GM06990 (cell line): Measurements from ENCODE around the gene IL17RD.
A peak's percentile ranks its signal among the peaks of the same experiment; 100 is the strongest.

Experiments used
- DNase-seq: peaks from one replicate; pipeline ENCODE4 v3.0.0-alpha.2; 2011; ENCODE audit not compliant: insufficient read length; ENCODE audit errors: extremely low read depth
- H3K27me3 ChIP-seq: replicated peaks from 2 replicates; pipeline ENCODE4 v1.6.0; 2011; ENCODE audit warnings: low read length; ENCODE audit not compliant: control insufficient read depth, insufficient read depth
- H3K36me3 ChIP-seq: 2 replicates; pipeline ENCODE4 v1.5.1; 2011; ENCODE audit warnings: low read length; ENCODE audit not compliant: control insufficient read depth, insufficient read depth
- H3K4me3 ChIP-seq: replicated peaks from 2 replicates; pipeline ENCODE4 v1.5.1; 2011; ENCODE audit warnings: low read depth, mild to moderate bottlenecking, control low read depth, low read length
- TF ChIP-seq, protein P1 (sequence below): IDR thresholded peaks from 2 replicates; pipeline ENCODE4 v1.5.1; 2011; ENCODE audit warnings: low read length, control low read depth, mild to moderate bottlenecking, inconsistent platforms; ENCODE audit not compliant: insufficient read depth, poor library complexity, severe bottlenecking

Gene IL17RD

DNA sequence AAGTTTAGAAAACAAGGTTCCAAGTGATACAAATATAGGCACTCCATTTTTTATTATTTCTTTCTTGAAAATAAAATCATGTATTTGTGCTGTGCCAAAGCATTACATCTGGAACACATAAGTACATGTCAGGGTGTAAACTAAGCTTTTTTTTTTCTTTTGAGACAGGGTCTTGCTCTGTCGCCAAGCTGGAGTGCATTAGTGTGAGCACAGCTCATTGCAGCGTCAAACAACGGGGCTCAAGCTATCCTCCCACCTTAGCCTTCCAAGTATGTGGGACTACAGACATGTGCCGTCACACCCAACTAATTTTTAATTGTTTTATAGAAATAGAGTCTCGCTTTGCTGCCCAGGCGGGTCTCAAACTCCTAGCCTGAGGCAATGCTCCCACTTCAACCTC, 95.7 kb downstream of the IL17RD start:
- no peaks in the 10 kb centered on the region for H3K27me3 ChIP-seq
- H3K36me3 ChIP-seq = no peaks in the 10 kb centered on the region
- no peak for DNase-seq
- no peak overlapping the region for H3K4me3 ChIP-seq
- TF ChIP-seq, protein P1, sequence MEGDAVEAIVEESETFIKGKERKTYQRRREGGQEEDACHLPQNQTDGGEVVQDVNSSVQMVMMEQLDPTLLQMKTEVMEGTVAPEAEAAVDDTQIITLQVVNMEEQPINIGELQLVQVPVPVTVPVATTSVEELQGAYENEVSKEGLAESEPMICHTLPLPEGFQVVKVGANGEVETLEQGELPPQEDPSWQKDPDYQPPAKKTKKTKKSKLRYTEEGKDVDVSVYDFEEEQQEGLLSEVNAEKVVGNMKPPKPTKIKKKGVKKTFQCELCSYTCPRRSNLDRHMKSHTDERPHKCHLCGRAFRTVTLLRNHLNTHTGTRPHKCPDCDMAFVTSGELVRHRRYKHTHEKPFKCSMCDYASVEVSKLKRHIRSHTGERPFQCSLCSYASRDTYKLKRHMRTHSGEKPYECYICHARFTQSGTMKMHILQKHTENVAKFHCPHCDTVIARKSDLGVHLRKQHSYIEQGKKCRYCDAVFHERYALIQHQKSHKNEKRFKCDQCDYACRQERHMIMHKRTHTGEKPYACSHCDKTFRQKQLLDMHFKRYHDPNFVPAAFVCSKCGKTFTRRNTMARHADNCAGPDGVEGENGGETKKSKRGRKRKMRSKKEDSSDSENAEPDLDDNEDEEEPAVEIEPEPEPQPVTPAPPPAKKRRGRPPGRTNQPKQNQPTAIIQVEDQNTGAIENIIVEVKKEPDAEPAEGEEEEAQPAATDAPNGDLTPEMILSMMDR = no peak

DNA sequence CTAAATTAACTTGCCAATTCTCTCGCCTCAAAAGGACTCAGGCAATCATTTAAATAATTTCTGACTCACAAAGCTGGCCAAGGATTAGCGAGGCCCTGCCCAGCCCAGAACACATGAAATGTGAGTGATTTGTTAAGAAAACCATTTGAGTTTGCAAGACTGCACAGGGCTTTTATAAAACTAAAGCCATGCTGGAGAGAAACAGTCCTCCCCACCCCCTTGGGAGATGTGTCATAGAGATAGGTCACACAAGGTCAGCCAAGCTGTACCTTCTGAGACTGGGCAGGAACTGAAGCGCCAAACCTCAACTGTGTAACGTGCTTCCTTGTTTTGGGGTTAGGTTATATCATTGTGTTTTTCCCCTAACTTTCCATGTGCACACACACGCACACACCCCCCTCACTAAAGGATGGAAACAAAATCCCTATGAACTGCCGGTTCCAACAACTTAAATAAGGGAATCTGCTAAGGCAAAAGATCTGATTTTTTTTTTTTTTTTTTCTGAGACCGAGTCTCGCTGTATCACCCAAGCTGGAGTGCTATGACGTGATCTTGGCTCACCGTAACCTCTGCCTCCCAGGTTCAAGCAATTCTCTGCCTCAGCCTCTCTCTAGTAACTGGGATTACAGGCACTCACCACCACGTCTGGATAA, 96.6 kb downstream of the IL17RD start:
- Histone ChIP-seq H3K36me3 (no peaks in the 10 kb centered on the region), H3K4me3 (no peak overlapping the region), H3K27me3 (no peaks in the 10 kb centered on the region)
- peak; percentile 76 for DNase-seq
- TF ChIP-seq, protein P1 = no peak

DNA sequence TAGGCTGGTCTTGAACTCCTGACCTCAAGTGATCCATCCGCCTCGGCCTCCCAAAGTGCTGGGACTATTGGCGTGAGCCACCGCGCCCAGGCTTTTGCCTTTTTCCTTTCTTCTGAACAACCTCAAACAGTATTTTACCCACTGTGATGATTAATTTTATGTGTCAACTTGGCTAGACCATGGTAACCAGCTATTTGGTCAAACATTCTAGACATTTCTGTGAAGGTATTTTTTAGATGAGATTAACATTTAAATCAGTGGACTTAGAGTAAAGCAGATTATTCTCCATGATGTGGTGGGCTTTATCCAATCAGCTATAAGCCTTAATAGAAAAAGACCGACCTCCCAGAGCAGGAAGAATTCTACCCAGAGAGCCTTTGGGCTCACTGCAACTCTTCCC, 98.7 kb downstream of the IL17RD start:
- TF ChIP-seq, protein P1 = no peak
- no peak overlapping the region for H3K4me3 ChIP-seq
- H3K27me3 ChIP-seq = no peaks in the 10 kb centered on the region

DNA sequence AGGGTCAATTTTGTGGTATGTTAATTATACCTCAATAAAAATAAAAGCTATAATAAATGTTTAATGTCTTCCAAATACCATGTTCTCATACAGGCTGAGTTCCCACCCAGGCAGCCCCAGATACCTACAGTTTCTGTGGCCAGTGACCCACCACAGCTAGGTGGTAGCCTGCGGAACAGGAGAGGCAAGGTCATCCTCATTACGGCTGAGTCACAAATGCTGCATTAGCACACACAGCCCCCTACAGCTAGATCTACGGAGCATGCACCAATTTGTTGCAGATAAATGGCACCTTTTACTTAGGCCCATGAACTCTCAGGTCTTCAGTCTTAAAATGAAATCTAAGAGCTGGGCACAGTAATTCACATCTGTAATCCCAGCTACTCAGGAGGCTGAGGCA, 99.6 kb downstream of the IL17RD start:
- DNase-seq = no peak
- TF ChIP-seq, protein P1 = no peak
- Histone ChIP-seq H3K27me3 (no peaks in the 10 kb centered on the region), H3K4me3 (no peak overlapping the region), H3K36me3 (no peaks in the 10 kb centered on the region)

More for the DNA sequence above, 98.7 kb downstream of the IL17RD start:
- no peaks in the 10 kb centered on the region for H3K36me3 ChIP-seq
- no peak for DNase-seq

DNA sequence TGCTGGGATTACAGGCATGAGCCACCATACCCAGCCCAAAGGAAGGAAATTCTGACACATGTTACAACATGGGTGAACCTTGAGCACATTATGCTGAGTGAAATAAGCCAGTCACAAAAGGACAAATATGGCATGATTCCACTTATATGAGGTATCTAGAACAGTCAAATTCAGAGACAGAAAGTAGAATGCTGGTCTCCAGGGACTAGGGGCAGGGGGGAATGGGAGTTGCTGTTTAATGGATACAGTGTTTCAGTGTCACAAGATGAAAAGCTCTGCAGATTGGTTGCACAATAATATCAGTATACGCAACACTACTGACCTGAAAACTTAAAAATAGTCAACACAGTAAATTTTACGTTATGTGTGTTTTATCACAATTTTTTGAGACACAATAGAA, 100.6 kb downstream of the IL17RD start:
- no peak for DNase-seq
- Histone ChIP-seq H3K27me3 (no peaks in the 10 kb centered on the region), H3K36me3 (no peaks in the 10 kb centered on the region), H3K4me3 (no peak overlapping the region)
- TF ChIP-seq, protein P1 = no peak

DNA sequence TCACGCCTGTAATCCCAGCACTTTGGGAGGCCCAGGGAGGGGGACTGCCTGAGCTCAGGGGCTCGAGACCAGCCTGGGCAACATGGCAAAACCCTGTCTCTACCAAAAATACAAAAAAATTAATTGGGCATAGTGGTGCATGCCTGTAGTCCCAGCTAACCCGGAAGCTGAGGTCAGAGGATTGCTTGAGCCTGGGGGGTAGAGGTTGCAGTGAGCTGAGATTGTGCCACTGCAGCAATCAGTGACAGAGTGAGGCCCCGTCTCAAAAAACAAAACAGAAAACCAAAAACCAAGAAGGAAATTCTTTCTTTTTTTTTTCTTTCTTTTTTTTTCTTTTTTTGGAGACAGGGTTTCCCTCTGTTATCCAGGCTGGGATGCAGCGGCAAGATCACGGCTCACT, 101.2 kb downstream of the IL17RD start:
- Histone ChIP-seq H3K4me3 (no peak overlapping the region), H3K36me3 (no peaks in the 10 kb centered on the region), H3K27me3 (no peaks in the 10 kb centered on the region)
- DNase-seq = no peak
- TF ChIP-seq, protein P1 = no peak
